ENCODE measurements around the gene NR1H2.

NR1H2 gene

DNA sequence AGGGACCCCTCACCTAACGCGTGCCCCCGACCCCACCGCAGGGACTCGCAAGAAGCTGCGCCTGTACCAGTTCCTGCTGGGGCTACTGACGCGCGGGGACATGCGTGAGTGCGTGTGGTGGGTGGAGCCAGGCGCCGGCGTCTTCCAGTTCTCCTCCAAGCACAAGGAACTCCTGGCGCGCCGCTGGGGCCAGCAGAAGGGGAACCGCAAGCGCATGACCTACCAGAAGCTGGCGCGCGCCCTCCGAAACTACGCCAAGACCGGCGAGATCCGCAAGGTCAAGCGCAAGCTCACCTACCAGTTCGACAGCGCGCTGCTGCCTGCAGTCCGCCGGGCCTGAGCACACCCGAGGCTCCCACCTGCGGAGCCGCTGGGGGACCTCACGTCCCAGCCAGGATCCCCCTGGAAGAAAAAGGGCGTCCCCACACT is 51.8 kb downstream of the NR1H2 start:
- no peak for DNase-seq

DNA sequence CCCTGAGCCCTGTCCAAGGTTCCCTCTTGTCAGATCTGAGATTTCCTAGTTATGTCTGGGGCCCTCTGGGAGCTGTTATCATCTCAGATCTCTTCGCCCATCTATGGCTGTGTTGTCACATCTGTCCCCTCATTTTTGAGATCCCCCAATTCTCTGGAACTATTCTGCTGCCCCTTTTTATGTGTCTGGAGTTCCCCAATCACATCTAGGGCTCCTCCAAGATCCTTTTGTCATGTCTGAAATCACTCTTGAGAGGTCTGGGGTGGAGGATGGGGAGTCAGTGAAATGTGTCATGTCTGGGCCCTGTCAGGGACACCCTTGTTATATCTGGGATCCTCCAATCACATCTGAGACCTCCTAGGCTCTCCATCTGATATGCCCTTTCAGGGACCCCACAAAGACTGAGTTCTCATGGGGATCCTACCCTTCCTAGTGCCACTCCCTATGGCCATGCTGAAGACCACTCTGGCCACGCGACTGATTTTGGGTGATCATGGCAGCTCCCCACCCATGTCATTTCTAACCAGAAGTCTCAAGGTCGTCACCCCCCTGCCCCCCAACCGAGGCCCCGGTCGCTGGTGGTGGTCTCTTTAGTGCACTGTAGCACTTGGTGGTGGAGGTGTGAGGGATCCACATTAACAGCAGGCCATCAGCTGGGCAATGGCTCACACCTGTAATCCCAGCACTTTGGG is 52.7 kb downstream of the NR1H2 start:
- no peak for DNase-seq

DNA sequence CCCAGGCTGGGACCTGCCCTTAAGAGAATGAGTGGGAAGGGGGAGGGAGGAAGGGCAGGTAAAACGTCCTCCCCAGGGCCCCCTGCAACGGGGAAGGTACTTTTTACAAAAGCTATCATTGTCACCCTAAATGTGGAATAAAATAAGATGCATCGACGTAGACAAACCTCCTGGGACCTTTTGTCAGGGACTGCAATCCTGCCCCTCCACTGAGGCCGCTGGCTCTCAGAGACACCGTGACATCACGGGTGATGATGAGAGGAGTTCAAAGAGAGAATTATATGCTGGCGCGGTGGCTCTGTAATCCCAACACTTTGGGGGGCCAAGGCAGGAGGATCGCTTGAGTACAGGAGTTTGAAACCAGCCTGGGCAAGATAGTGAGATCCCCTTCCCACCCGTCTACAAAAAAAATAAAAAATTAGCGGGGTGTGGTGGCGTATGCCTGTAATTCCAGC is 54.7 kb downstream of the NR1H2 start:
- DNase-seq, result no peak

DNA sequence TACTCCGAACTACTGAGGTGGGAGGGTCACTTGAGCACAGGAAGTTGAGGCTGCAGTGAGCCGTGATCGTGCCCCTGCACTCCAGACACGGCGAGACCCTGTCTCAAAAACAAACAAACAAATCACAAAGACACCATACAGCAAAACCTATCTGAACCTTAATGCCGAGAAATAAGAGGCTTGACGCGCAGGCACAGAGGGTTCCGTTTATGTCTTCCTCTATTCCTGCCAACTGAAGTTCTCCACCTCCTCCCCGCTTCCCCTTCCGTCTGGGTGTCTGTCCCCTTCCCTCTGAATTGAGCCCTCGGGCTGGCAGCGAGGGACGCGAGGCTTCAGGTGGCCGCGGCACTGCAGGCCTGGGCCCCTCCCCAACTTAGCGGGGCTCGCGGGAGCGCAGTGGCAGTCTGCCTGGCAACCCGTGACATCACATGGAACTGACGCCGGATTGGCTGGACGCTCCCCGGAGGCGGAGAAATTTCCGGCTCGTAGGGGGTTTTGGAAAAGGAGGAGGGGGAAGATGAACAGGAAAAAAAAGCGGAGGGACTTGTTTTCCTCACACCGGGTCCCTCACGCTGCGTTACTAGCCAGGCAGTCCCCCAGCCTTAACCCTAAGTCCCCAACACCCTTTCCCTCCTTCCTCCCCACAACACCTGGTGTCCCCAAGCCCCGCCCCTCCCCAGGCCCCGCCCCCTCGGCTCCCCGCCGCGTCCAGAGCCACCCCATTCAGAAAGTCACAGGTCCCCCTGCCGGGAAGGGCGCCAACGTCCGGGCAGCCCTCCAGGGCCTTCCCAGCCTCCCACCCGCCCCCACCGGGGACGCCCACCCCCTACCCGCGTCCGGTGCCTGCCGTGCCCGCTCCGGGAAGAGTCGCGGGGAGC is 55.3 kb downstream of the NR1H2 start:
- DNase-seq, result peak; percentile 55

DNA sequence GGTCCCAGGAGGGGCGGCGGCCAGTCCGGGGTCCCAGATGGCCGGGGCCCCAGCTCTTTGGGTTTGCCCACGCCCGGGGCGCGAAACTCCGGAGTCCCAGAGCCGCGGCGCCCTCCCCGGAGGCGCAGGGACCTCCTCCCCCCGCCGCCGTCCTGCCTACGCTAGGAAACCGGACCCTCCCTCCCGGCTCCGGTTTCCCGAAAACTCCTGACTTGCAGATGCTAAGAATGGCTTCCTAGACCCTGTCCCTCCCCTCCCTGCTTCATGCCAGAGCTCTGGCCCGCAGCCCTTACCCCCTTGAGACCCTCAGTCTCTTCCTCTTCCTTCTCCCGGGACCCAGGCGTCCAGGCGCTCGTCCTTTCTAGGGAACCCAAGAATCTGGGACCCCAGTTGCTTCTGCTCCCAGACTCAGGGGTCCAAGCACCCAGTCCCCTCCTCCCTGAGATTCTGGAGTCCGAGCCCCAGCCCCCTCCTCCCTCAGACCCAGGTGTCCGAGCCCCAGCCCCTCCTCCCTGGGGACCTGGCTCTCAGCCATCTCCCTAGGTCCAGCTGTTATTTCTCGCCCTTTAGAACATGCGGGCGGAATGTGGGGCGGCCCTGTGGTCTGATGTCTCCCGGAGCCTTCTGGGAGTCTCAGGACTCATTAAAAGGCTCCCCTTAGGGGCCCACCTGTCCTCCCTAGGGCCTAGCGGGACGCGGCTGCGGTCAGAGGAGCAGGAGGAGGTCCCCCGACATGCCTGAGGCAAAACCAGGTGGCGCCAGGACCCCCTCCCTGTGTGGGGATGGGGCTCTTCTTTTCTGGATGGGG is 56.2 kb downstream of the NR1H2 start, which contains the start of gene MYBPC2:
TSS of gene MYBPC2 (plus strand) at position 672 of the 808 bp plus-strand sequence. CDS start at position 734, 62 bp downstream.
- DNase-seq, result no peak
